AG08396 (cell line): ENCODE results near the gene KHK.

Source experiments
- DNase-seq: peaks from one replicate; pipeline ENCODE4 v3.0.0; 2012; ENCODE audit warnings: low spot score, mixed read lengths

The KHK gene

DNA sequence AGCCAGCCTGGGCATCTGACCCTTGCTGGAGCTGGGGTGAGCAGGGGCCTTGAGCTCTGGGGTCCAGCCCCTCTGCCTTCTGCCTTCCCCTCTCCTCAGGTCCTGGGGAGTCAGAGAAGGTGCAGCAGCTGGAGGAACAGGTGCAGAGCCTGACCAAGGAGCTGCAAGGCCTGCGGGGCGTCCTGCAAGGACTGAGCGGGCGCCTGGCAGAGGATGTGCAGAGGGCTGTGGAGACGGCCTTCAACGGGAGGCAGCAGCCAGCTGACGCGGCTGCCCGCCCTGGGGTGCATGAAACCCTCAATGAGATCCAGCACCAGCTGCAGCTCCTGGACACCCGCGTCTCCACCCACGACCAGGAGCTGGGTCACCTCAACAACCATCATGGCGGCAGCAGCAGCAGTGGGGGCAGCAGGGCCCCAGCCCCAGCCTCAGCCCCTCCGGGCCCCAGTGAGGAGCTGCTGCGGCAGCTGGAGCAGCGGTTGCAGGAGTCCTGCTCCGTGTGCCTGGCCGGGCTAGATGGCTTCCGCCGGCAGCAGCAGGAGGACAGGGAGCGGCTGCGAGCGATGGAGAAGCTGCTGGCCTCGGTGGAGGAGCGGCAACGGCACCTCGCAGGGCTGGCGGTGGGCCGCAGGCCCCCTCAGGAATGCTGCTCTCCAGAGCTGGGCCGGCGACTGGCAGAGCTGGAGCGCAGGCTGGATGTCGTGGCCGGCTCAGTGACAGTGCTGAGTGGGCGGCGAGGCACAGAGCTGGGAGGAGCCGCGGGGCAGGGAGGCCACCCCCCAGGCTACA, 4.4 kb upstream of the KHK start:
- no peak for DNase-seq

DNA sequence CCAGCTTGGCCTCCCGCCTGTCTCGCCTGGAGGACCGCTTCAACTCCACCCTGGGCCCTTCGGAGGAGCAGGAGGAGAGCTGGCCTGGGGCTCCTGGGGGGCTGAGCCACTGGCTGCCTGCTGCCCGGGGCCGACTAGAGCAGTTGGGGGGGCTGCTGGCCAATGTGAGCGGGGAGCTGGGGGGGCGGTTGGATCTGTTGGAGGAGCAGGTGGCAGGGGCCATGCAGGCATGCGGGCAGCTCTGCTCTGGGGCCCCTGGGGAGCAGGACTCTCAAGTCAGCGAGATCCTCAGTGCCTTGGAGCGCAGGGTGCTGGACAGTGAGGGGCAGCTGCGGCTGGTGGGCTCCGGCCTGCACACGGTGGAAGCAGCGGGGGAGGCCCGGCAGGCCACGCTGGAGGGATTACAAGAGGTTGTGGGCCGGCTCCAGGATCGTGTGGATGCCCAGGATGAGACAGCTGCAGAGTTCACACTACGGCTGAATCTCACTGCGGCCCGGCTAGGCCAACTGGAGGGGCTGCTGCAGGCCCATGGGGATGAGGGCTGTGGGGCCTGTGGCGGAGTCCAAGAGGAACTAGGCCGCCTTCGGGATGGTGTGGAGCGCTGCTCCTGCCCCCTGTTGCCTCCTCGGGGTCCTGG, 3.7 kb upstream of the KHK start:
- DNase-seq, result no peak

DNA sequence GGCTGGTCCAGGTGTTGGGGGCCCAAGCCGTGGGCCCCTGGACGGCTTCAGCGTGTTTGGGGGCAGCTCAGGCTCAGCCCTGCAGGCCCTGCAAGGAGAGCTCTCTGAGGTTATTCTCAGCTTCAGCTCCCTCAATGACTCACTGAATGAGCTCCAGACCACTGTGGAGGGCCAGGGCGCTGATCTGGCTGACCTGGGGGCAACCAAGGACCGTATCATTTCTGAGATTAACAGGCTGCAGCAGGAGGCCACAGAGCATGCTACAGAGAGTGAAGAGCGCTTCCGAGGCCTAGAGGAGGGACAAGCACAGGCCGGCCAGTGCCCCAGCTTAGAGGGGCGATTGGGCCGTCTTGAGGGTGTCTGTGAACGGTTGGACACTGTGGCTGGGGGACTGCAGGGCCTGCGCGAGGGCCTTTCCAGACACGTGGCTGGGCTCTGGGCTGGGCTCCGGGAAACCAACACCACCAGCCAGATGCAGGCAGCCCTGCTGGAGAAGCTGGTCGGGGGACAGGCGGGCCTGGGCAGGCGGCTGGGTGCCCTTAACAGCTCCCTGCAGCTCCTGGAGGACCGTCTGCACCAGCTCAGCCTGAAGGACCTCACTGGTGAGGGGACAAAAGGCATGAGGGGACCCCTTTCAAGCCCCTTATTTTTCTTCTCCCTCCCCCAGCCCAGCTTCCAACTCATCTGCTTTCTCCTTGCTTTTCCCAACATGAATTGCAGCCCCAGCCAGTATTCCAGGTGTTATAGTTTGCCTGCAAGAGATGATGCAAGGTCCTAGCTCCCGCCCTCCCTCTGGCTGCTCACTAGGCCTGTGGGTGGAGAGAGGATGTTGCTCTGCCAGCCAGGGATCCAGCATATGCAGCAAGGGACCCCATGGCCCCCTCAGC, 2.9 kb upstream of the KHK start:
- DNase-seq, result no peak

DNA sequence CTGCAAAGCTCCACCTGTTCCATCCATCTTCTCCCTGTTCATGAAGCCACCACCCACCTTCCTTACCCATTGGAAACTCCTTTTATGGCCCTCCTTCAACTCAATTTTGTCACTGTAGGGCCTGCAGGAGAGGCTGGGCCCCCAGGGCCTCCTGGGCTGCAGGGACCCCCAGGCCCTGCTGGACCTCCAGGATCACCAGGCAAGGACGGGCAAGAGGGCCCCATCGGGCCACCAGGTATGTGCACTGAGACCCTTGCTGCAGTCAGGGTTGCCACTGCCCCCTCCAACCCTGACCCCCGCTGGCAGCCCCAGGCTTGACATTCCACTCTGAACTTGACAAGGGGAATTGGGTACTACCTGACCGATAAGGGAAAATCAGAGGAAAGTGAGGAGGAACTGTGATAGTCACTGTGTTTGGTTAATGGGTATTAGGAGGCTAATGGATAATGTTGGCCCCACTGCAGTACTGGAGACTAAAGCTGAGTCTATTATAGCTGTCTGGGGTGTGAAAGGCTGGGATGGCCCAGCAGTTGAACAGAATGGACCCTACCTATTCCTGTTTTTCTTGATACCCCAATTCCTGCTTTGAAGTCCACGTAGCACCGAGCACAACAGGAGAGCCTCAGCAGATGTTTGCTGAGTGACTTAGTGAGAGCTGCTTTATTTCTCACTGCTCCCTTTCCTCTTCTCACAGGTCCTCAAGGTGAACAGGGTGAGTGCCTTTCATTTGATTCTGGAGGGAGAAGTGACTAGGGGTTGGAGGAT, 2.1 kb upstream of the KHK start:
- no peak for DNase-seq

DNA sequence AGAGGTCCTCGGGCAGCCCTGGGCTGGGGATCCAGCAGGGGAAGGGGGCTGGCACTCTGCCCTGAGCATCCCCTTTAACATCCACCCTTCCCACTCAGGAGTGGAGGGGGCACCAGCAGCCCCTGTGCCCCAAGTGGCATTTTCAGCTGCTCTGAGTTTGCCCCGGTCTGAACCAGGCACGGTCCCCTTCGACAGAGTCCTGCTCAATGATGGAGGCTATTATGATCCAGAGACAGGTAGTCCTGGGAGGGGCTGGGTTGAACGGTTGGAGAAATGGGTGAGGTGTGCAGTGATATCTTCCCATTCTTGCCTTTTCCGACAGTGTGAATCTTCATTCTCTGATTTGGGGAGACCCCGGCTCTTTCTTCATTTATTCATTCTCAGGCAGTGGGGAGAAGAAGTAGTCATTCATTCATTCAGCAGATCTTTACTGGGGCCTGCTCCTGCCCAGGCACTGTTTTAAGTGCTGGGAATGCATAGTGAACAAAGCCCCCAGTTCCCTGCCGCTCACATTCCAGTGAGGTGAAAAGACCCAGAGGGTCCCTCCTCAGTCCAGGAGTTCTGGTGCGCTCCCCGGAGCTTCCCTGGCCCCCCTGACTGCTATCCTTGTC, 1.4 kb upstream of the KHK start:
- DNase-seq, result no peak

DNA sequence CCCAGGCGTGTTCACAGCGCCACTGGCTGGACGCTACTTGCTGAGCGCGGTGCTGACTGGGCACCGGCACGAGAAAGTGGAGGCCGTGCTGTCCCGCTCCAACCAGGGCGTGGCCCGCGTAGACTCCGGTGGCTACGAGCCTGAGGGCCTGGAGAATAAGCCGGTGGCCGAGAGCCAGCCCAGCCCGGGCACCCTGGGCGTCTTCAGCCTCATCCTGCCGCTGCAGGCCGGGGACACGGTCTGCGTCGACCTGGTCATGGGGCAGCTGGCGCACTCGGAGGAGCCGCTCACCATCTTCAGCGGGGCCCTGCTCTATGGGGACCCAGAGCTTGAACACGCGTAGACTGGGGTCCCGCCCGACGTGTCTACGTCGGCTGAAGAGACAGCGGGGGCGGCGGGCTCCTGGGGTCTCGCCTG, 891 bp upstream of the KHK start:
- peak; percentile 81 for DNase-seq

DNA sequence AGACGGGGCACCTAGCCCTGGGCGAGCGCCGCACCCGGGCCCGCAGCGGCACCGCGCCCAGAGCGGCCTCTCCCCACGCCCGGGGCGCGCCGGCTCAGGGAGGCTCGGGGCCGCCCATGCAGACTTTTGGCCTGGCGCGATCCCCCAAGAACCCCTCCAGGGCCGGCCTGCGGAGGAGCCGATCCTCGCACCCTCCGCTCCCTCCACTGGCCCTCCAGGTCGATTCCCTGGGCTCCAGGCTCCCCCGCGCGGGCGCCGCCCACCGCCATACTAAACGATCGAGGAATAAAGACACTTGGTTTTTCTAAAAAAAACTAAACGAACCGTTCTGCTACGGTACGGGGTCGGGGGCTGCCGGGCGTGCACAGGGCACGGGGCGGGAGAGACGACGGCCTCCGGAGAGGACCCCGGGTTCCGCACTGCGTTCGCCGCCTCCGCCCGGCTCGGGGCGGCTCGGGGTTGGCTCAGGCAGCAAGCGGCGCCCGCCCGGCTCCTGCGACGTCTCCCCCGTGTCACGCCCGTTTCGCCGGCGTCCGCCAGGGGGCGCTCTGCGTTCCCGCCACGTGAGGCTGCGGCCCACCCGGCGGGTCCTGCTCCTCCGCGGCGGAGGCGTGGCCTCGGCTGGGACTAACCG, 365 bp upstream of the KHK start:
- peak; percentile 98 for DNase-seq

DNA sequence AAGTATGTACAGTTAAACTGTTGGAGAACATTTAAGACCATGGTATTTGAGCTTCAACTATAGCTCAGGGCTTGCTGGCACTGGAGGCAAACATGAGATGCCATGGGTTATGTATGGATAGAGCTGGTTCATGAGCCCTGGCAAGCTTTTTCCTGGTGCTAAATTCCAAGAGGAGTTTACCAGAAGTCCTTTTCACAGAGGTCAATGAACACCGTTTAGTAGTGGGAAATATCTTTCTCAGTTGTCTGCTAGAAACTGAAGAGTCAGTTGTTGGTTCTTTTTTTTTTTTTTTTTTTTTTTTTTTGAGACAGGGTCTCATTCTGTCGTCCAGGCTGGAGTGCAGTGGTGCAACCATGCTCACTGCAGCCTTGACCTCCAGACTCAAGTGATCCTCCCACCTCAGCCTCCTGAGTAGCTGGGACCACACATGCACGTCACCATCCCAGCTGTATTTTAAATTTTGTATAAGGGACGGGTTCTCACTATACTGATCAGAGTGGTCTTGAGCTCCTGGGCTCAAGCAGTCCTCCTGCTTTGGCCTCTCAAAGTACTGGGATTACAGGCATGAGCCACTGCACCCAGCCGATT, 1.3 kb downstream of the KHK start:
- DNase-seq, result no peak

DNA sequence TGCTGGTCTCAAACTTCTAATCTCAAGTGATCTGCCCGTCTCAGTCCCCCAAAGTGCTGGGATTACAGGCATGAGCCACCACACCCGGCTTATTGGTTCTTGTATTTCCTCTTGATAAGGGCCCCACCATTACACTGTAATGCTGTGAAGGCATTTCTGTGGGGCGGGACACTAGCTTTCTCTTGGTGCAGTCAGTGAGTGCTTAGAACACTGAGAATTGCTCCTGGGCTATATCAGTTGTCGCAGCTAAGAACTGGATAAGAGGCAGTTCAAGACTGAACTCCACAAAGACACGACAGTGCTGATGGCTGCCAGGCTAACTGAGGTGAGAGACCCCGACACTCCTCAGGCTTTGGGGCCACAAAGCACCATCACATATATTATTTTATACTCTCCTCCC, 2.1 kb downstream of the KHK start:
- no peak for DNase-seq

DNA sequence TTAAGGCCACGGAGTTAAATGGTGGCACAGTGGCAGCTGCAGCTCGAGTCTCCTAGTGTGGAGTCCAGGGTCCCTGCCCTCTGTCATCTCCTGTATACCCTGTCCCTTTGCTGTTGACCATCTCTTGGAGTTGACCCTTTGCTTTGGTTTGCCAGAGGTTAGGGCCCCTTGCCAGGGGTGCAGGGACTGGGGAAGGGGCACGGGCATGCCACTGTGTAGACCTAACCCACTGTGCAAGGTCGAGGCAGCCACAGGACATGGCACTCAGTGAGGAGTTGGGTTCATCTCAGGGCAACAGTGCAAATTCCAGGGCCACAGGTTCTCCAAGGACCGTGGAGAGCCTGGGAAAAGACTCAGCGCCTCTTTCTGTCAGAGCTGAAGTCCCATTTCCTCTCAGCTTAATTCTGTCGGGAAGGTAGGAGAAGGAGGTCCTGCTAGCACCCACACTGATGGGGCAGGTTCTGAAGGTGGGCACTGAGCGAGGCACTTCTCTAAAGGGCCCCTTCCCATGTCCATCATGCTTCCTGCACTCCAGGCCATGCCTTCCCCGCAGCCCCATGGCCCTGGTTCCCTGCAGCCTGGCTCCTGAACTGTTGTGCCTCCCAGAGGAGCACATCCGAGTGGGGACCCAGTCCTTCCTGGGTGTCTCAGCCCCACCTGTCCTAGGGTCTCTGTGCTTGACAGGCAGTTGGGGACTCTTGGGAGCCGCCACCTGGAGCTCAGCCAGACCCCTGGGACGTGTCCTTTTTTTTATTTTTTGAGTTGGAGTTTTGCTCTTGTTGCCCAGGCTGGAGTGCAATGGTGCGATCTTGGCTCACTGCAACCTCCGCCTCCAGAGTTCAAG, 2.8 kb downstream of the KHK start:
- no peak for DNase-seq

DNA sequence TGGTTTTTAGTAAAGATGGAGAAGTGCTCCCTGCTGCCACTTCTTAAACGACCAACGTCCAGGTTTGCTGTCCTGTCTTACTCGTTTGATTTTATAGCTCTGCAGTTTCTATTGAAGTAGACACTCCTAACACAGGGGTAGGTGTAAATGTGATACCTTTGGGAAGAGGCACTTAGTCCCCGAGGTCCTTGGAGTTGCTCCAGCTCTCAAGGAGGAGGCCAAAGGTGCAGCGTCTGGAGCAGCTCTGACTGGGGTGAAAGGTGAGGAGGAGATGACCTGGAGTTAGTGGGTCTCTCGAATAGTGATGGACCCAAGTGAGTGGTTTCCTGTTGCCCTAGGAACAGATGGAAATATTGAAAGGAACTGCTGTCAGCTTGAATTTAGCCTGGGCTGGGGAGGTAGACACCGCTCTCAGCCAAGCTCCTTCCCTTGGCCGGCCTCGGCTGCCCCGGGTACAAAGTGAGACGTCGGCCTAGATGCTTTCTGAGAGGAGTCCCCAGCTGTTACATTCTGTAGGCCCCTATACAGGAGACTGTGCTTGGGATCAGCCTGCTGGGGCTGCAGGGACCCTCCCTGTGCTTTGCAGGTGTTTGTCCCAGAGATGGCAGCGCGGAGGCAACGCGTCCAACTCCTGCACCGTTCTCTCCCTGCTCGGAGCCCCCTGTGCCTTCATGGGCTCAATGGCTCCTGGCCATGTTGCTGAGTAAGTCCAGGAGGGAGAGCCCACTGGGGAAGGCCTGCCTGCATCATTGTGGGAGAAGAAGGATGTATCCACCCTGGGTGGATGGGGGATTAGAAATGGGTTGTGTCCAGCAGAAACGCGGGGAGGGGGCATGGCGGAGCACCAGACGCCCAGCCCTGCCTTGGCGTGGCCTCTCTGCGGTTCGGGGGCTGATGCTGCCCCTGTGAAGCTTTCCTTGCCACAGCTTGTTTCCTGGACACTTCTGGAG, 5.4 kb downstream of the KHK start:
- DNase-seq, result no peak

DNA sequence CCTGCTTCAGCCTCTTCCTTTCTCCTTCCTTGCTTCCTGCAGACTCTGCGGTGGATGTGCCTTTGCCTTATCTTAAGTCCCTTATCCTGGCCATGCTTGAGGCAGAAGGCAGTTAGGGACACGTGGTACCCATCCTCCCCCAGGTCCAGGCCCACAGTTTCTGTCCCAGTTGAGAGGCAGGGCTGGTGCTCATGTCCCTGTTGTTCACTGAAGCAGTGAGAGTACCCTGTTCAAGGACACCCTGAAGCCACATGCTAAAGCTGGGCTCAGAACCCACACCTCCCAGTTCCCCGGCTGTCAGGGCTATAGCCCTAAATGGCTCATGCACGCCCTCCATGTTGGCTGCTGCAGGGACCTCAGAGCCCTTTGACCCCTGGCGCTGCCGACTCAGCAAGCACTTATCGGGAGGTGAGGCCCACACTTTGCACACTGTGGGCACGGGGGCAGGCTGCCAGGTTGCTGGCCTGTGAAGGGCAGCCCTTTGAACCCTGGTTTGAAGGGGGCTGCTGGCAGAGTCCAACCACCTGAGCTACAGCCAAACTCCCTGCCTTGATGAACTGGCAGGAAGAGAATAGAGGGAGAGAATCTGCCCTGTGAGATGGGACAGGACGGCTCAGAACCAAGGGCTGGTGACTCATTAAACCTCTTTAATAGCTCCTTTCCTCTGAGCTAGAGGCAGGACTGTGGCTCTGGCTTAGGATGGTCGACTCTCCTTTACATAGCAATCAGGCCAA, 6.3 kb downstream of the KHK start:
- no peak for DNase-seq

DNA sequence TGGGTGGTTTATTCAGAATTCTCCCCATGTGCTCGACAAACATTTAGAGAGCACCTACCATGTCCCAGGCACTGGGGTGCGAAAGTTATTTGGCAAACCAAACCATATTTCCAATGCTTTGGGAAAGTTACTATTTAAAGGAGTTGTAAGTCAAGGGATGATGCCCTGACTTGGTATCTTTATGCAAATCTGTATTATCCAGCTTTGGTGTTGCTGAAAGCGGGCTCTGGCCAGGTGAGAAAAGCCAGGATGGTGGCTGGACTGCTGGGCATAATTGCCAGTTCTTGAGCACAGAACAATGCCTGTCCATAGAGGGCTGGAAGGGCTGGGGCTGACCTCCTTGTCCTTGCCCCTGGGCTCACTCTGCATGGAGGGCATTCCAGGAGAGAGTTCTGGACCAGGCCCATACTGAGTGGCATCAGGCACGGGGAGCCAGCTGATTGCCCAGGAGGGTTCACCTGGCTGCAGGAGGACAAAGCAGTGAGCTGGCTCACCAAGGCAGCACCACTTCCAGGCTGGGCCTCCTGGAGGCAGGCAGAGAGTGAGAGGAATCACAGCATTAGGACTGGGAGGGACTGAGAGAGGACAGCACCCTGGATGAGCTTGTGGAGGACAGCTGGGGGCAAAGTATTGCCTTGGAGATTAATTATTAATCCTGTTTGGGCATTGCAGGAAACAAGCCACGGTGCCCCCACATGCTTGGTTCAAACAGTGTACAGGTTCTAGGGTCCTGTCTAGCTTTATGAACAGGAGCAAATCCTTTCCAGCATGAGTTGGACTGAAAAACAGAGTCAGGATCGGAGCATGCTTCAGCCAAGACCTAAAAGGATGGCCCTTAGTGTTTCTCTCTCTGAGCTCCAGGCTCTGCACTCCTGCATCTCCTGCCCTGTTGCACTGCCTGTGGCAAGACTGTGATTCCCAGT, 7.1 kb downstream of the KHK start:
- DNase-seq, result no peak

DNA sequence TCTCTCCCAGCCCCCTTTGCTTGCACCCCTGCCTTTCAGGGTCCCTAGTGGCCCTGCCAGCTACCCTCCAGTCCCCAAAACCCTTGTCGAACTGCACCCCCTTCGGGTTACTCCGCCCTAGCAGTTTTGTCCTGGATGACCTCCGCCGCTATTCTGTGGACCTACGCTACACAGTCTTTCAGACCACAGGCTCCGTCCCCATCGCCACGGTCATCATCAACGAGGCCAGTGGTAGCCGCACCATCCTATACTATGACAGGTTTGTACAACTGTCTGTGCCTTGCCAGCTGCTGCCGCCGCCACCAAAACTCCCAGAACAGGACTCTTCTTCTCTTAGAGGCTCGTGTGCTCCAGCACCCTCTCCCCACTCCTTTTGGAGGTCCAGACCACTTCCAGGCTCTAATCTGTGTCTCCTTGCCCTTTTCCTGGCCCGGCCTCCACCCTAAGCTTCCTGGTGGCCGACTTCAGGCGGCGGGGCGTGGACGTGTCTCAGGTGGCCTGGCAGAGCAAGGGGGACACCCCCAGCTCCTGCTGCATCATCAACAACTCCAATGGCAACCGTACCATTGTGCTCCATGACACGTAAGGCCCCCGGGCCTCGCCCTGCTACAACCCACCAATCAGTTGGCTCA, 7.9 kb downstream of the KHK start:
- DNase-seq, result no peak

DNA sequence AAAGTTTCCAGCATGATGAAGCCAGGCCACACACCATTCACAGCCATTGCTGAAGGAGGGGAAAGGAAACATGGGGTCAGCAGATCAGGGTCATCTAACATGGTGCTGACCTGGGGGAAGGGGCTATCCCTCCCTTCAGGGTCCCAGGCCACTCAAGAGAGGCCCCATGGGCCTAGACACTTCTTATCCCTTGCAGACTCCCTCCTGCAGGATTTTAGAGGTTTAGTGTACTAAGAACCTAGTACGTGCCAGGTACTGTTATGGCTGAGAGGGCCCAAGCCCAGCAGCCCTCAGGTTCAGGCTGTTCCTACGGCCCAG, 8.8 kb downstream of the KHK start:
- DNase-seq, result no peak
